G401.6 (cell line): Measurements from ENCODE around the gene KHDC4.

Experiments
- FAIRE-seq: peaks from 2 replicates; lab custom pipeline; 2012; peaks lifted over from hg19 to GRCh38; lab: Jason Lieb, UNC

Gene KHDC4

GRCh38 chr1:155969377-155969791, 35.2 kb upstream of the KHDC4 start:
- FAIRE-seq = no peak

GRCh38 chr1:155968670-155969069, 34.5 kb upstream of the KHDC4 start:
- no peak for FAIRE-seq

GRCh38 chr1:155968051-155968400, 33.8 kb upstream of the KHDC4 start:
- no peak for FAIRE-seq

GRCh38 chr1:155967341-155968050, 33.3 kb upstream of the KHDC4 start:
- no peak for FAIRE-seq

GRCh38 chr1:155966750-155967149, 32.5 kb upstream of the KHDC4 start:
- no peak for FAIRE-seq

- no peak for FAIRE-seq
These were observed 31.9 kb upstream of the KHDC4 start for GRCh38 chr1:155966135-155966534.

GRCh38 chr1:155964193-155964592, 30.0 kb upstream of the KHDC4 start:
- FAIRE-seq = no peak

GRCh38 chr1:155962599-155963211, 28.5 kb upstream of the KHDC4 start:
- FAIRE-seq = no peak

- FAIRE-seq = no peak
These were observed 27.7 kb upstream of the KHDC4 start for GRCh38 chr1:155961937-155962336.

GRCh38 chr1:155960081-155960745, 26.0 kb upstream of the KHDC4 start:
- FAIRE-seq = no peak

- FAIRE-seq = no peak
These were observed 23.2 kb upstream of the KHDC4 start for GRCh38 chr1:155957411-155957915.

GRCh38 chr1:155954645-155955044, 20.4 kb upstream of the KHDC4 start:
- no peak for FAIRE-seq

- no peak for FAIRE-seq
These were observed 18.3 kb upstream of the KHDC4 start for GRCh38 chr1:155952505-155952890.

- no peak for FAIRE-seq
These were observed 17.7 kb upstream of the KHDC4 start for GRCh38 chr1:155951753-155952504.

- no peak for FAIRE-seq
These were observed 16.6 kb upstream of the KHDC4 start for GRCh38 chr1:155950829-155951228.

- no peak for FAIRE-seq
These were observed 13.5 kb upstream of the KHDC4 start for GRCh38 chr1:155947741-155948140.

GRCh38 chr1:155947292-155947691, 13.1 kb upstream of the KHDC4 start:
- FAIRE-seq = no peak

GRCh38 chr1:155946633-155947219, 12.5 kb upstream of the KHDC4 start:
- no peak for FAIRE-seq

GRCh38 chr1:155944444-155944799, 10.2 kb upstream of the KHDC4 start:
- no peak for FAIRE-seq

- no peak for FAIRE-seq
These were observed 8.4 kb upstream of the KHDC4 start for GRCh38 chr1:155942578-155943141.

GRCh38 chr1:155941845-155942531, 7.8 kb upstream of the KHDC4 start:
- no peak for FAIRE-seq
